Vagina (tissue), 2 donors: Measurements from ENCODE around the gene PRICKLE4. TPM values are rescaled to one million over a fixed set of nuclear protein-coding genes. Genes with fewer than 3 reads are reported as not detected.
A peak's percentile ranks its signal among the peaks of the same experiment; 100 is the strongest.
"Not testable (repeated sequence)": the region's sequence is repeated elsewhere in the genome, so short reads cannot be mapped to it uniquely, and the experiment has no call there.

ENCODE experiments used
- DNase-seq, 2 donors: peaks; one replicate each; pipeline ENCODE4 v3.0.0-alpha.2; 2017; ENCODE audit errors: extremely low spot score in 2 of 2
- H3K27ac ChIP-seq: fragments of 200-600 bp; sonication (generic); one replicate; pipeline ENCODE4 v1.5.1; 2019
- H3K27me3 ChIP-seq: fragments of 200-600 bp; sonication (generic); one replicate; pipeline ENCODE4 v1.5.1; 2019
- H3K36me3 ChIP-seq, 2 donors: fragments of 200-600 bp; sonication (generic); one replicate each; pipeline ENCODE4 v1.5.1; 2017 to 2019
- H3K4me1 ChIP-seq: fragments of 200-600 bp; sonication (generic); one replicate; pipeline ENCODE4 v1.5.1; 2019
- H3K4me3 ChIP-seq, 2 donors: fragments of 200-600 bp; sonication (generic); 1 replicate in 1 of 2; 2 replicates in 1 of 2; pipeline ENCODE4 v1.5.1; 2016 to 2019
- H3K9me3 ChIP-seq: fragments of 200-600 bp; sonication (generic); one replicate; pipeline ENCODE4 v1.5.1; 2019
- POLR2A ChIP-seq, 2 donors: fragments of 450-650 bp; IDR thresholded peaks; one replicate each; pipeline ENCODE4 v1.6.1; 2017; ENCODE audit warnings: antibody characterized with exemption in 2 of 2, mild to moderate bottlenecking in 2 of 2, moderate library complexity in 2 of 2
- POLR2AphosphoS5 ChIP-seq, 2 donors: sonication (generic); formaldehyde crosslinking; IDR thresholded peaks; one replicate each; pipeline ENCODE4 v1.9.0; 2017; ENCODE audit warnings: antibody characterized with exemption in 2 of 2, mild to moderate bottlenecking in 2 of 2, low read depth in 1 of 2; ENCODE audit not compliant: insufficient read depth in 1 of 2
- intact Hi-C: fragments of 100-400 bp; cut with DNase I; formaldehyde crosslinking; loops from one replicate; pipeline ENCODE4 v1.15.1; 2023
- total RNA-seq: library from RNA; depleted of rRNA; stranded (reverse); fragments of >200 nt; gene quantifications from one replicate; pipeline ENCODE4 v1.2.3, GENCODE V29; 2016
- TF ChIP-seq, protein P1 (sequence below), 3 experiments: fragments of 450-650 bp in 2 of 3; fragments of 200-600 bp in 1 of 3; sonication (generic) in 1 of 3; IDR thresholded peaks; one replicate each; pipeline ENCODE4 v1.5.1; 2017 to 2019; ENCODE audit warnings: antibody characterized with exemption in 3 of 3, mild to moderate bottlenecking in 2 of 3, moderate library complexity in 2 of 3

Gene PRICKLE4
- total RNA-seq, 1 donor from 2014 or later, result 10.1 TPM

DNA sequence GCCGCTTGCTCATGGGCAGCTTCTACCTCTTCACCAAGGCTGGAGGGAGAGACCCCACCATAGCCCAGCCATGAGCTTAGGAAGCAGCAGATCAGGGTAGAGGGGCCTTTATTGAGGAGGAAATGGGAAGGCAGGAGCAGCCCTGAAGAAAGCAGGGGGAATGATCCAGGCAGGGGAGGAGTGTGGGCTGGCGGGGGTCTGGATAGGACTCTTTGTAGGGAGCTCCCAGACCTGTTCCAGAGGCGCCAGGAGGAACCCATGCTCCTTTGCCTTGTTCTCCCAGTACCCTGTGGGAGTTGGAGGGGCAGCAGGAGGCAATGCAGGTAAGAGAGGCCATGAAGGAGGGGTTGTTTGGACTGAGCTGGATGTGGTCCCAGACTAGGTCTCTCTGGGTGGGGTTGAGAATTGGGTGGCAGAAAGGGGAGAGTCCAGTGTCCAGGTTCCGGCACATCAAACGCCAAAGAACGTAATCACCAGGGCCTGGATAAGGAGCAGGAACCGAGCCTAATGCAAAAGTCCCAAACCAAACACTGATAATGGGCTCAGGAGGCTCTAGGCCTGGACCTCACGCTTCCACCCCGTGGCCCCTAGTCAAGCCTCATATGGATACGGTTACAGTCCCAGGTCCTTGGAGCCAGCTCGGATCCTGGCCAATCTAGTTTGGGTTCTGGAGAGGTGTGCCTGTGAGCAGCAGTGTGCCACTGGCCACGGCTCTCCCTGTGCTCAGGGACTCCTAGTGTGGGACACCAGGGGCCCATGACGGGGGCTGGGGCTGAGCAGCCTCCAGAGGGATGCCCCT lies 21.3 kb upstream of the PRICKLE4 start:
- no peak overlapping the region for H3K4me3 ChIP-seq
- intact Hi-C loops, result no loop called here
- no peaks in the 10 kb centered on the region for H3K9me3 ChIP-seq
- H3K36me3 ChIP-seq, result no peaks in the 10 kb centered on the region
- DNase-seq, result no peak
- H3K4me1 ChIP-seq, result no peaks in the 10 kb centered on the region
- H3K27me3 ChIP-seq, result no peaks in the 10 kb centered on the region
- TF ChIP-seq, protein P1, sequence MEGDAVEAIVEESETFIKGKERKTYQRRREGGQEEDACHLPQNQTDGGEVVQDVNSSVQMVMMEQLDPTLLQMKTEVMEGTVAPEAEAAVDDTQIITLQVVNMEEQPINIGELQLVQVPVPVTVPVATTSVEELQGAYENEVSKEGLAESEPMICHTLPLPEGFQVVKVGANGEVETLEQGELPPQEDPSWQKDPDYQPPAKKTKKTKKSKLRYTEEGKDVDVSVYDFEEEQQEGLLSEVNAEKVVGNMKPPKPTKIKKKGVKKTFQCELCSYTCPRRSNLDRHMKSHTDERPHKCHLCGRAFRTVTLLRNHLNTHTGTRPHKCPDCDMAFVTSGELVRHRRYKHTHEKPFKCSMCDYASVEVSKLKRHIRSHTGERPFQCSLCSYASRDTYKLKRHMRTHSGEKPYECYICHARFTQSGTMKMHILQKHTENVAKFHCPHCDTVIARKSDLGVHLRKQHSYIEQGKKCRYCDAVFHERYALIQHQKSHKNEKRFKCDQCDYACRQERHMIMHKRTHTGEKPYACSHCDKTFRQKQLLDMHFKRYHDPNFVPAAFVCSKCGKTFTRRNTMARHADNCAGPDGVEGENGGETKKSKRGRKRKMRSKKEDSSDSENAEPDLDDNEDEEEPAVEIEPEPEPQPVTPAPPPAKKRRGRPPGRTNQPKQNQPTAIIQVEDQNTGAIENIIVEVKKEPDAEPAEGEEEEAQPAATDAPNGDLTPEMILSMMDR (IDR thresholded peaks at IDR 0.05), result no peak
- TF ChIP-seq POLR2AphosphoS5 (IDR thresholded peaks at IDR 0.05; ENCODE audit: insufficient read depth in 1 of 2, low read depth in 1 of 2) (no peak), POLR2A (IDR thresholded peaks at IDR 0.05) (no peak)
- H3K27ac ChIP-seq, result no peak overlapping the region

DNA sequence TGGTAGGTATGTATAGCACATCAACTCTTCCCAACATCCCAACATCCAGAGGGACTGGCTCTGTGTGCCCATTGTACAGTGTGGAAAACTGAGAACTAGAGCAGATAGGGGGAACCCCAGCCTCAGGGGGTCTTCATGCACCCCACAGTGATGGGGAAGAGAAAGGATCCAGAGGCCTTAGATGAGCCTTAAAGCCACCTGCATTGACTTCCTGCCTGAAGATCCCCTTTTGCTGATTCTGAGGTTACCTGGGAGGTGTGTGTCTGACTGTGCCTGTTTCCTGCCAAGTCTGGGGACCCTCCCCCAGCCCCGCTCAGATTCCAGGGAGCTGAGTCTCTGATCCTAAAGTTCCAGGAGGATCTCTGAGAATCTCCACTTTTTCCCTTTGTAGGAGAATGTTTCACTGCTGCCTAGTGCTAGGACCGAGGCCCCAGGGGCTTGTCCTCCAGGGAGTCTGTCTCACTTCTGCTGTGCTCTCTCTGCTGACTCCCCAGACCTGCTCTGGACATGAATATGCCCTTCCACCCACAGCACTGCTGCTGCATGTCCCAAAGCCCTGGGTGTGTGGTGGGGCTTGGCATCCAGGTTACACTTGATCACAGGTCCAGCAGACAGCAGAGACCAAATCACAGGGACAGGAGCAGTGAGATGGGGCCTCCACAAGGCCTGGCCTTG lies 20.5 kb upstream of the PRICKLE4 start:
- H3K27ac ChIP-seq, result no peak overlapping the region
- no peak for DNase-seq
- no peaks in the 10 kb centered on the region for H3K27me3 ChIP-seq
- no peaks in the 10 kb centered on the region for H3K36me3 ChIP-seq
- TF ChIP-seq POLR2A (IDR thresholded peaks at IDR 0.05) (no peak), POLR2AphosphoS5 (IDR thresholded peaks at IDR 0.05; ENCODE audit: insufficient read depth in 1 of 2, low read depth in 1 of 2) (no peak)
- TF ChIP-seq, protein P1 (IDR thresholded peaks at IDR 0.05), result no peak
- no peak overlapping the region for H3K4me3 ChIP-seq
- H3K9me3 ChIP-seq, result no peaks in the 10 kb centered on the region
- intact Hi-C loops, result no loop called here
- no peaks in the 10 kb centered on the region for H3K4me1 ChIP-seq

DNA sequence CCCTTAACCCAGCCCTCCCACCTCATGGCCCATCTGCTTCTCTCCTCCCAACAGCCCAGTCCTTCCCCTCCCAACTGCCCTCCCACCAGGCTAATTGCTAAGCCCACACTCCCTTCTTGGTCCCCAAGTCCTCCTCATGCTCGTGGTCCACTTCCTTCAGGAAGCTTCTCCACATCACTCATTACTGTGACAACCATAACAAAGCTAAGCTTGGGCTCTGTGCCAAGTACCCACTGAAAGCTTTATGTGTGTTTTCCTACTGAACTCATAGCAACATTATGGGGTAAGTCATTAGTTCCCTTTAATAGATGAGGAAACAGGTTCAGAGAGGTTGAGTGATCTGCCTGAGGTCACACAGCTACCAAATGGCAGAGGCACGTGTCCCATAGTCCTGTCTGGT lies 17.1 kb upstream of the PRICKLE4 start:
- peaks cover 20% of the 10 kb centered on the region for H3K4me1 ChIP-seq
- no peaks in the 10 kb centered on the region for H3K36me3 ChIP-seq
- TF ChIP-seq POLR2A (IDR thresholded peaks at IDR 0.05), result no peak
- TF ChIP-seq, protein P1 (IDR thresholded peaks at IDR 0.05), result no peak
- TF ChIP-seq POLR2AphosphoS5 (IDR thresholded peaks at IDR 0.05; ENCODE audit: insufficient read depth in 1 of 2, low read depth in 1 of 2), result no peak
- H3K9me3 ChIP-seq, result no peaks in the 10 kb centered on the region
- DNase-seq, result no peak
- intact Hi-C loops, result no loop called here
- H3K27ac ChIP-seq, result no peak overlapping the region
- H3K27me3 ChIP-seq, result no peaks in the 10 kb centered on the region
- H3K4me3 ChIP-seq, result no peak overlapping the region

DNA sequence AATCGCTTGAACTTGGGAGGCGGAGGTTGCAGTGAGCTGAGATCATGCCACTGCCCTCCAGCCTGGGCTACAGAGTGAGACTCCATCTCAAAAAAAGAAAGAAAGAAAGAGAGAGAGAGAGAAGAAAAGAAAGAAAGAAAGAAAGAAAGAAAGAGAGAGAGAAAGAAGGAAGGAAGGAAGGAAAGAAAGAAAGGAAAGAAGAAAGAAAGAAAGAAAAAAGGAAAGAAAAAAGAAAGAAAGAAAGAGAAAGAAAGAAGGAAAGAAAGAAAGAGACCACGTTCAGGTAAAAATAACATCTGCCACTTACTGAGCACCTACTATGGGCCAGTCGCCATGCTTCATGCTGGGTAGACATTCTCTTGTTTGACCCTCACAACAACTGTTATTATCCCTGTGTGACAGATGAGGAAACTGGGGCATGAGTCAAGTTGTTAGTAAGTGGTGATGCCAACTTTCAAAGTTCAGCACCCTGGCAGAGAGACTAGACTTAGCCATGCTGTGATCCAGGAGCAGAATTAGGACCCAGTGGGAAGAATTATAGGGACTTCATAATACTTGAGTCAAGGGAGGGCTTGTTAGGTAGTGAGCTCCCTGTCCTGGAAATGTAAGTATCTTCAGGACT lies 14.4 kb upstream of the PRICKLE4 start:
- H3K27me3 ChIP-seq, intact Hi-C loops, H3K4me3 ChIP-seq, DNase-seq, H3K9me3 ChIP-seq: not testable (repeated sequence)
- H3K27ac ChIP-seq, result peak overlapping the region; percentile 58
- peaks cover 25% of the 10 kb centered on the region for H3K4me1 ChIP-seq
- H3K36me3 ChIP-seq, result peaks cover 0 to 10% of the 10 kb centered on the region in 2 donors

DNA sequence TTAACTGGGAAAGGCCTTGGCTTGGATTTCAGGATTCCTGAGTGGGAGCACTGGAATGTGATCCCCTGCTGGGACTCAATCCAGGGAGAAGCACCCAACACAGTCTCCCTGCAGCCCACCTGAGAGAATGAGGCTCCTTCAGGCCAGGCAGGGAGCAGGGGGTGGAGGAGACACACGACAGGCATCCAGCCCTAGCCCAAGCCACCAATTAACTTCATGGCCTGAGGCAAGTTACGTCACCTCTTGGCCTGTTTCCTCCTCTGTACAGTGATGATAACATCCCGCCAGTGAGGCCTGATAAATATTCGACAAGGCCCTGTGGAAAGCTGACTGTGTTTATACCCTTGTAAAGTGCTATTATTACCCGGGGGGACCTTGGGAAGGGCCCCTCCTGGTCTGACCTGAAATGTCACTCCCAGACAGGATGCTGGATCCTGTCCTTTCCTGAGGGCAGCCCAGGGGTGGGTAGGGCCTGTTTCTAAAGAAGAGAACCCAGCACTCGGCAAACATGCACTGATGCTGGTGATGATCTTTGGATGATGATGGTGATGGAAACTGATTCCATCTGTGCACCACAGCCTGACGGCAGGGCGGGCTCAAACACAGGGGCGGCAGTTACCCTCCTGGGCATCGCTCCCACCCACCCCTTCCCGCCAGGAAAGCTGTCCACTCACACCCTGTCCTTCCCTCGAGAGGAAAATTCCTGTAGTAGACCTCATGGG lies 13.3 kb upstream of the PRICKLE4 start:
- Histone ChIP-seq H3K9me3 (no peaks in the 10 kb centered on the region), H3K27me3 (no peaks in the 10 kb centered on the region), H3K4me3 (no peak overlapping the region), H3K36me3 (peaks cover 1 to 22% of the 10 kb centered on the region in 2 donors), H3K27ac (peak overlapping the region; percentile 58), H3K4me1 (peaks cover 25% of the 10 kb centered on the region)
- TF ChIP-seq POLR2AphosphoS5 (IDR thresholded peaks at IDR 0.05; ENCODE audit: insufficient read depth in 1 of 2, low read depth in 1 of 2) (no peak), POLR2A (IDR thresholded peaks at IDR 0.05) (no peak)
- TF ChIP-seq, protein P1 (IDR thresholded peaks at IDR 0.05), result no peak
- DNase-seq, result no peak
- intact Hi-C loops, result no loop called here
